Parathyroid adenoma (tissue), 2 donors: ENCODE measurements around the gene FCER1G.

ENCODE experiments used
- H2AFZ ChIP-seq: fragments of 300-600 bp; sonication (generic); one replicate; pipeline ENCODE4 v1.7.0; 2017; ENCODE audit warnings: antibody characterized with exemption, mild to moderate bottlenecking
- H3K27ac ChIP-seq: fragments of 300-600 bp; sonication (generic); one replicate; pipeline ENCODE4 v1.7.0; 2017
- H3K27me3 ChIP-seq: fragments of 300-600 bp; sonication (generic); one replicate; pipeline ENCODE4 v1.7.0; 2017; ENCODE audit warnings: low read length; ENCODE audit not compliant: control insufficient read depth, insufficient read depth
- H3K36me3 ChIP-seq: fragments of 300-600 bp; sonication (generic); one replicate; pipeline ENCODE4 v1.7.0; 2017; ENCODE audit warnings: low read length; ENCODE audit not compliant: control insufficient read depth, insufficient read depth
- H3K4me1 ChIP-seq: fragments of 300-600 bp; sonication (generic); one replicate; pipeline ENCODE4 v1.7.0; 2017; ENCODE audit warnings: control low read depth
- H3K4me2 ChIP-seq: fragments of 300-600 bp; sonication (generic); one replicate; pipeline ENCODE4 v1.7.0; 2017; ENCODE audit warnings: low read length
- H3K4me3 ChIP-seq: fragments of 300-600 bp; sonication (generic); one replicate; pipeline ENCODE4 v1.7.0; 2017; ENCODE audit warnings: low read depth, low read length
- H3K79me2 ChIP-seq: fragments of 300-600 bp; sonication (generic); one replicate; pipeline ENCODE4 v1.7.0; 2017; ENCODE audit warnings: control low read depth
- H3K9ac ChIP-seq: fragments of 300-600 bp; sonication (generic); one replicate; pipeline ENCODE4 v1.7.0; 2017; ENCODE audit warnings: mild to moderate bottlenecking
- H3K9me3 ChIP-seq: fragments of 300-600 bp; sonication (generic); one replicate; pipeline ENCODE4 v1.7.0; 2017; ENCODE audit warnings: low read length; ENCODE audit not compliant: control insufficient read depth
- CTCF ChIP-seq: fragments of 300-600 bp; sonication (generic); IDR thresholded peaks from one replicate; pipeline ENCODE4 v1.7.0; 2017; ENCODE audit warnings: antibody characterized with exemption, mild to moderate bottlenecking
- donor health status: primary hyperparathyroidism.

FCER1G gene

GRCh38 chr1:161265305-161265704 lies 50.2 kb downstream of the FCER1G start:
- no peak overlapping the region for H3K9ac ChIP-seq
- H3K27ac ChIP-seq: no peak overlapping the region
- H3K4me1 ChIP-seq: peaks cover 2% of the 10 kb centered on the region
- no peak for TF ChIP-seq CTCF
- no peak overlapping the region for H3K4me3 ChIP-seq
- no peaks in the 10 kb centered on the region for H3K79me2 ChIP-seq
- no peak overlapping the region for H3K4me2 ChIP-seq
- no peaks in the 10 kb centered on the region for H3K9me3 ChIP-seq
- H2AFZ ChIP-seq: no peak overlapping the region
- no peaks in the 10 kb centered on the region for H3K27me3 ChIP-seq
- no peaks in the 10 kb centered on the region for H3K36me3 ChIP-seq

GRCh38 chr1:161266202-161266601 lies 51.1 kb downstream of the FCER1G start:
- Histone ChIP-seq H3K27ac (no peak overlapping the region), H3K9me3 (no peaks in the 10 kb centered on the region)

DNA sequence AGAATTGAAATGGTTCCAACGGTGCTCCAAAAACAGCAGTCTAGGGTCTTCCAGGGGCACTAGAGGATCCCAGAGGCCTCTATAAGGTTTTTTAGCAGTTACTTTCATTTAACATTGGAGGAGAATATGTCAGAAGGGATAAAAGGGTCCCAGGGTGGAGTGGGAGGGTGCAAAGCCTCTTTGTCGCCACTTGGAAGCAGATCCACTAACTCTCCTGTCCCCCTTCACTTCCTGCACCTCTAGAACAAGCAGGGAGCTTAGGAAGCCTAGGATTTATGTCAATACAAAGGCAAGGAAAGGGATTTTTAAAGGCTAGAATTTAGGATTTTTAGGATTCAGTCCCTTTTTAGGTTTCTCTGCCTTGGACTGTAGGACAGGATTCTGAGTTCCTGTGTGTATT lies 51.7 kb downstream of the FCER1G start:
- Histone ChIP-seq H3K4me1 (no peaks in the 10 kb centered on the region), H3K4me2 (no peak overlapping the region), H3K9ac (no peak overlapping the region), H2AFZ (no peak overlapping the region), H3K9me3 (no peaks in the 10 kb centered on the region), H3K27ac (no peak overlapping the region), H3K79me2 (no peaks in the 10 kb centered on the region), H3K27me3 (no peaks in the 10 kb centered on the region), H3K36me3 (no peaks in the 10 kb centered on the region), H3K4me3 (no peak overlapping the region)
- no peak for TF ChIP-seq CTCF

More at GRCh38 chr1:161266202-161266601, 51.1 kb downstream of the FCER1G start:
- H2AFZ ChIP-seq: no peak overlapping the region
- H3K4me3 ChIP-seq: no peak overlapping the region
- no peaks in the 10 kb centered on the region for H3K36me3 ChIP-seq
- H3K4me2 ChIP-seq: no peak overlapping the region
- H3K79me2 ChIP-seq: no peaks in the 10 kb centered on the region
- TF ChIP-seq CTCF: no peak
- no peak overlapping the region for H3K9ac ChIP-seq
- H3K27me3 ChIP-seq: no peaks in the 10 kb centered on the region
- no peaks in the 10 kb centered on the region for H3K4me1 ChIP-seq

GRCh38 chr1:161267321-161267720 lies 52.2 kb downstream of the FCER1G start:
- no peak for TF ChIP-seq CTCF
- no peak overlapping the region for H3K9ac ChIP-seq

More at GRCh38 chr1:161267321-161267720, 52.2 kb downstream of the FCER1G start:
- Histone ChIP-seq H2AFZ (no peak overlapping the region), H3K79me2 (no peaks in the 10 kb centered on the region), H3K4me1 (no peaks in the 10 kb centered on the region), H3K4me3 (no peak overlapping the region), H3K27me3 (no peaks in the 10 kb centered on the region), H3K9me3 (no peaks in the 10 kb centered on the region), H3K27ac (no peak overlapping the region), H3K36me3 (no peaks in the 10 kb centered on the region), H3K4me2 (no peak overlapping the region)
